Body of pancreas (tissue), 4 donors: ENCODE measurements around the gene LEMD3. TPM values are rescaled to one million over a fixed set of nuclear protein-coding genes. Genes with fewer than 3 reads are reported as not detected.

ENCODE experiments used
- ATAC-seq: fragments of 150-250 bp; one replicate; pipeline ENCODE4 v1.9.1; 2016
- DNase-seq, 4 donors: peaks; one replicate each; pipeline ENCODE4 v3.0.0-alpha.2; 2019
- H3K27ac ChIP-seq, 4 donors: fragments of 200-600 bp; sonication (generic); 1 replicate in 3 of 4; 2 replicates in 1 of 4; pipeline versions ENCODE4 v1.5.1 to v1.6.1; 2016 to 2019; ENCODE audit warnings: mild to moderate bottlenecking in 1 of 4, mixed read lengths in 1 of 4, moderate library complexity in 1 of 4
- H3K27me3 ChIP-seq, 2 donors: fragments of 200-600 bp; sonication (generic); one replicate each; pipeline ENCODE4 v1.6.0; 2016; ENCODE audit warnings: mild to moderate bottlenecking in 1 of 2
- H3K36me3 ChIP-seq, 2 donors: fragments of 200-600 bp; sonication (generic); replicated peaks in 1 of 2; 2 replicates each; pipeline ENCODE4 v1.5.1; 2016; ENCODE audit warnings: low read depth in 2 of 2; ENCODE audit not compliant: insufficient read depth in 1 of 2
- H3K4me1 ChIP-seq: fragments of 200-600 bp; sonication (generic); one replicate; pipeline ENCODE4 v1.6.0; 2016
- H3K4me3 ChIP-seq, 2 donors: fragments of 200-600 bp; sonication (generic); 1 replicate in 1 of 2; 2 replicates in 1 of 2; pipeline ENCODE4 v1.5.1; 2016 to 2019
- H3K9me3 ChIP-seq, 3 donors: fragments of 200-600 bp; sonication (generic); 1 replicate in 2 of 3; 2 replicates in 1 of 3; pipeline ENCODE4 v1.5.1; 2016
- CTCF ChIP-seq, 7 experiments: fragments of 450-650 bp in 4 of 7; fragments of 200-600 bp in 3 of 7; sonication (generic) in 3 of 7; IDR thresholded peaks; one replicate each; pipeline ENCODE4 v1.5.1; 2016 to 2019; ENCODE audit warnings: antibody characterized with exemption in 7 of 7
- POLR2A ChIP-seq, 3 donors: fragments of 450-650 bp; IDR thresholded peaks; one replicate each; pipeline ENCODE4 v1.6.1; 2016; ENCODE audit warnings: antibody characterized with exemption in 3 of 3, mild to moderate bottlenecking in 2 of 3
- WGBS, 2 donors: methylation state at CpG; one replicate each; pipeline ENCODE4 v1.1.5; 2017; 5-methylcytosine and 5-hydroxymethylcytosine counted together
- intact Hi-C: fragments of 100-400 bp; cut with DNase I; formaldehyde crosslinking; loops from one replicate; pipeline ENCODE4 v1.15.1; 2023
- total RNA-seq, 2 donors: library from RNA; depleted of rRNA; stranded (reverse); fragments of >200 nt; gene quantifications; one replicate each; pipeline ENCODE4 v1.1.0, GENCODE V29; 2016

LEMD3 gene
- total RNA-seq, 2 donors from 2014 or later: 19.5 to 28.3 TPM

GRCh38 chr12:65294641-65295262, 125.4 kb downstream of the LEMD3 start:
- H3K27ac ChIP-seq: no peak overlapping the region
- H3K4me3 ChIP-seq: no peak overlapping the region
- H3K27me3 ChIP-seq: no peaks in the 10 kb centered on the region
- WGBS, 2 donors: 84 to 85% methylated on average over 4 of the region's 4 CpGs
- H3K4me1 ChIP-seq: no peaks in the 10 kb centered on the region
- no peaks in the 10 kb centered on the region for H3K36me3 ChIP-seq
- TF ChIP-seq POLR2A (IDR thresholded peaks at IDR 0.05): no peak
- TF ChIP-seq CTCF (IDR thresholded peaks at IDR 0.05): no peak
- DNase-seq (no peak), ATAC-seq (no peak)
- intact Hi-C loops: no loop called here
- no peaks in the 10 kb centered on the region for H3K9me3 ChIP-seq

GRCh38 chr12:65296508-65297265, 127.3 kb downstream of the LEMD3 start:
- H3K36me3 ChIP-seq: no peaks in the 10 kb centered on the region
- no peaks in the 10 kb centered on the region for H3K9me3 ChIP-seq
- 76 to 89% methylated on average over 1 of the region's 1 CpG for WGBS, 2 donors
- ATAC-seq (no peak), DNase-seq (no peak)
- no peak overlapping the region for H3K4me3 ChIP-seq
- intact Hi-C loops: no loop called here
- TF ChIP-seq POLR2A (IDR thresholded peaks at IDR 0.05): no peak
- TF ChIP-seq CTCF (IDR thresholded peaks at IDR 0.05): no peak
- H3K27ac ChIP-seq: no peak overlapping the region
- no peaks in the 10 kb centered on the region for H3K27me3 ChIP-seq
- no peaks in the 10 kb centered on the region for H3K4me1 ChIP-seq

Other genes with a start within 250 kb of the LEMD3 start
- under 1 TPM; 0.66 to 0.78 TPM for gene WIF1, start 48.3 kb upstream of the LEMD3 start, total RNA-seq
- 10 to 100 TPM in 1 of 2 donors, 1 to 10 TPM in 1; 3.6 to 14.5 TPM for gene MSRB3, start 109.1 kb downstream of the LEMD3 start, total RNA-seq